ENCODE measurements around the gene FILIP1. TPM values are rescaled to one million over a fixed set of nuclear protein-coding genes. Genes with fewer than 3 reads are reported as not detected.
"Not testable (repeated sequence)": the region's sequence is repeated elsewhere in the genome, so short reads cannot be mapped to it uniquely, and the experiment has no call there.

The FILIP1 gene
- total RNA-seq, 1 experiment from 2014 or later: not detected

- H3K27me3 ChIP-seq (ENCODE audit: low read length): no peaks in the 10 kb centered on the region
- H4K20me1 ChIP-seq (ENCODE audit: low read length): no peaks in the 10 kb centered on the region
- no peaks in the 10 kb centered on the region for H3K9me3 ChIP-seq (ENCODE audit: low read length)
- POLR2A ChIA-PET (ENCODE audit: unreplicated experiment): no interaction called here
- H3K9ac ChIP-seq (ENCODE audit: low read length): no peak overlapping the region
- no peaks in the 10 kb centered on the region for H3K9me2 ChIP-seq (replicated peaks; ENCODE audit: low read length)
- intact Hi-C loops (cut with micrococcal nuclease): no loop called here
- CTCF ChIA-PET: no interaction called here
- H3K4me1 ChIP-seq (ENCODE audit: insufficient read depth, low read length): peaks cover 24% of the 10 kb centered on the region
- BruUV-seq (replicated peaks): no TSS peak
- H3K36me3 ChIP-seq (ENCODE audit: low read depth, low read length): no peaks in the 10 kb centered on the region
- H3K4me3 ChIP-seq (ENCODE audit: low read length): no peak overlapping the region
- H3F3A ChIP-seq (ENCODE audit: low read length, unreplicated experiment): no peaks in the 10 kb centered on the region
- H2AFZ ChIP-seq (ENCODE audit: low read length): no peak overlapping the region
- DNase-seq (no peak), ATAC-seq (no peak)
- H3K27ac ChIP-seq (ENCODE audit: low read length): no peak overlapping the region
- no peaks in the 10 kb centered on the region for H3K79me2 ChIP-seq (ENCODE audit: low read length)
- H3K4me2 ChIP-seq (ENCODE audit: low read length): no peak overlapping the region
- TF ChIP-seq, protein P1, sequence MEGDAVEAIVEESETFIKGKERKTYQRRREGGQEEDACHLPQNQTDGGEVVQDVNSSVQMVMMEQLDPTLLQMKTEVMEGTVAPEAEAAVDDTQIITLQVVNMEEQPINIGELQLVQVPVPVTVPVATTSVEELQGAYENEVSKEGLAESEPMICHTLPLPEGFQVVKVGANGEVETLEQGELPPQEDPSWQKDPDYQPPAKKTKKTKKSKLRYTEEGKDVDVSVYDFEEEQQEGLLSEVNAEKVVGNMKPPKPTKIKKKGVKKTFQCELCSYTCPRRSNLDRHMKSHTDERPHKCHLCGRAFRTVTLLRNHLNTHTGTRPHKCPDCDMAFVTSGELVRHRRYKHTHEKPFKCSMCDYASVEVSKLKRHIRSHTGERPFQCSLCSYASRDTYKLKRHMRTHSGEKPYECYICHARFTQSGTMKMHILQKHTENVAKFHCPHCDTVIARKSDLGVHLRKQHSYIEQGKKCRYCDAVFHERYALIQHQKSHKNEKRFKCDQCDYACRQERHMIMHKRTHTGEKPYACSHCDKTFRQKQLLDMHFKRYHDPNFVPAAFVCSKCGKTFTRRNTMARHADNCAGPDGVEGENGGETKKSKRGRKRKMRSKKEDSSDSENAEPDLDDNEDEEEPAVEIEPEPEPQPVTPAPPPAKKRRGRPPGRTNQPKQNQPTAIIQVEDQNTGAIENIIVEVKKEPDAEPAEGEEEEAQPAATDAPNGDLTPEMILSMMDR (conservative IDR thresholded peaks at IDR 0.05; ENCODE audit: low read depth, low read length): no peak
Measured at GRCh38 chr6:75415804-75416203, 77.8 kb downstream of the FILIP1 start.

- ATAC-seq (peak; percentile 77), DNase-seq (peak; percentile 34)
- peaks cover 24% of the 10 kb centered on the region for H3K4me1 ChIP-seq (ENCODE audit: insufficient read depth, low read length)
- no peaks in the 10 kb centered on the region for H3K9me3 ChIP-seq (ENCODE audit: low read length)
- intact Hi-C loops (cut with micrococcal nuclease): no loop called here
- TF ChIP-seq, protein P1 (conservative IDR thresholded peaks at IDR 0.05; ENCODE audit: low read depth, low read length): no peak
- no peak for TF ChIP-seq EZH2 (IDR thresholded peaks at IDR 0.05; ENCODE audit: low read length, unreplicated experiment)
- TF ChIP-seq EZH2phosphoT487 (IDR thresholded peaks at IDR 0.05; ENCODE audit: borderline replicate concordance, low read length): no peak
- BruUV-seq (replicated peaks): no TSS peak
- no peaks in the 10 kb centered on the region for H3F3A ChIP-seq (ENCODE audit: low read length, unreplicated experiment)
- H3K27ac ChIP-seq (ENCODE audit: low read length): peak overlapping the region; percentile 41
- H2AFZ ChIP-seq (ENCODE audit: low read length): no peak overlapping the region
- H3K4me2 ChIP-seq (ENCODE audit: low read length): peak overlapping the region; percentile 47
- ChIA-PET CTCF (no interaction called here), POLR2A (ENCODE audit: unreplicated experiment) (no interaction called here)
- no peaks in the 10 kb centered on the region for H3K9me2 ChIP-seq (replicated peaks; ENCODE audit: low read length)
- H3K9ac ChIP-seq (ENCODE audit: low read length): no peak overlapping the region
- H3K79me2 ChIP-seq (ENCODE audit: low read length): no peaks in the 10 kb centered on the region
- H3K27me3 ChIP-seq (ENCODE audit: low read length): no peaks in the 10 kb centered on the region
- no peaks in the 10 kb centered on the region for H3K36me3 ChIP-seq (ENCODE audit: low read depth, low read length)
- H4K20me1 ChIP-seq (ENCODE audit: low read length): no peaks in the 10 kb centered on the region
- H3K4me3 ChIP-seq (ENCODE audit: low read length): no peak overlapping the region
Measured at GRCh38 chr6:75414445-75415021, 79.1 kb downstream of the FILIP1 start.

GRCh38 chr6:75412969-75413662 is 80.5 kb downstream of the FILIP1 start:
- no peaks in the 10 kb centered on the region for H3K79me2 ChIP-seq (ENCODE audit: low read length)
- no peak overlapping the region for H3K4me3 ChIP-seq (ENCODE audit: low read length)
- H3K27ac ChIP-seq (ENCODE audit: low read length): no peak overlapping the region
- no peaks in the 10 kb centered on the region for H3K36me3 ChIP-seq (ENCODE audit: low read depth, low read length)
- POLR2A ChIA-PET (ENCODE audit: unreplicated experiment): no interaction called here
- BruUV-seq (replicated peaks): no TSS peak
- no peaks in the 10 kb centered on the region for H4K20me1 ChIP-seq (ENCODE audit: low read length)
- H3K9ac ChIP-seq (ENCODE audit: low read length): no peak overlapping the region
- H3F3A ChIP-seq (ENCODE audit: low read length, unreplicated experiment): no peaks in the 10 kb centered on the region
- ATAC-seq (no peak), DNase-seq (no peak)
- H2AFZ ChIP-seq (ENCODE audit: low read length): no peak overlapping the region
- no peaks in the 10 kb centered on the region for H3K9me3 ChIP-seq (ENCODE audit: low read length)
- no peaks in the 10 kb centered on the region for H3K27me3 ChIP-seq (ENCODE audit: low read length)
- intact Hi-C loops (cut with micrococcal nuclease): no loop called here
- H3K4me2 ChIP-seq (ENCODE audit: low read length): no peak overlapping the region
- TF ChIP-seq EZH2phosphoT487 (IDR thresholded peaks at IDR 0.05; ENCODE audit: borderline replicate concordance, low read length): no peak
- TF ChIP-seq EZH2 (IDR thresholded peaks at IDR 0.05; ENCODE audit: low read length, unreplicated experiment): no peak
- TF ChIP-seq, protein P1 (conservative IDR thresholded peaks at IDR 0.05; ENCODE audit: low read depth, low read length): no peak
- CTCF ChIA-PET: interaction anchor here (0.6 kb wide), 2 partner anchors 112 to 200 kb away, joined by 3 read pairs; no protein-coding TSS in a partner anchor
- peaks cover 21% of the 10 kb centered on the region for H3K4me1 ChIP-seq (ENCODE audit: insufficient read depth, low read length)
- no peaks in the 10 kb centered on the region for H3K9me2 ChIP-seq (replicated peaks; ENCODE audit: low read length)

DNA sequence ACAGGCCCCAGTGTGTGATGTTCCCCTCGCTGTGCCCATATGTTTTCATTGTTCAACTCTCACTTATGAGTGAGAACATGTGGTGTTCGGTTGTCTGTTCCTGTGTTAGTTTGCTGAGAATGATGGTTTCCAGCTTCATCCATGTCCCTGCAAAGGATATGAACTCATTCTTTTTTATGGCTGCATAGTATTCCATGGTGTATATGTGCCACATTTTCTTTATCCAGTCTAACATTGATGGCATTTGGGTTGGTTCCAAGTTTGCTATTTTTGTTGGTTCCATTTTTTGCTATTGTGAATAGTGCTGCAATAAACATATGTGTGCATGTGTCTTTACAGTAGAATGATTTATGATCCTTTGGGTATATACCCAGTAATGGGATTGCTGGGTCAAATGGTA is 83.0 kb downstream of the FILIP1 start:
- ATAC-seq, CTCF ChIA-PET: not testable (repeated sequence)

More for the DNA sequence above, 83.0 kb downstream of the FILIP1 start:
- H3K9me3 ChIP-seq (ENCODE audit: low read length); POLR2A ChIA-PET (ENCODE audit: unreplicated experiment); H3K27ac ChIP-seq (ENCODE audit: low read length); H3K9me2 ChIP-seq (replicated peaks; ENCODE audit: low read length); H2AFZ ChIP-seq (ENCODE audit: low read length); H3K4me2 ChIP-seq (ENCODE audit: low read length); BruUV-seq (replicated peaks); H3K36me3 ChIP-seq (ENCODE audit: low read depth, low read length); H3K27me3 ChIP-seq (ENCODE audit: low read length); H3K79me2 ChIP-seq (ENCODE audit: low read length); H4K20me1 ChIP-seq (ENCODE audit: low read length); H3K4me3 ChIP-seq (ENCODE audit: low read length); DNase-seq; H3K9ac ChIP-seq (ENCODE audit: low read length); intact Hi-C loops (cut with micrococcal nuclease); H3F3A ChIP-seq (ENCODE audit: low read length, unreplicated experiment): not testable (repeated sequence)
- H3K4me1 ChIP-seq (ENCODE audit: insufficient read depth, low read length): peaks cover 20% of the 10 kb centered on the region
